ENCODE measurements around the gene XPNPEP1. TPM values are rescaled to one million over a fixed set of nuclear protein-coding genes. Genes with fewer than 3 reads are reported as not detected.

XPNPEP1 gene
- polyA plus RNA-seq, 3 donors: 32.1 to 62.1 (median 38.4) TPM

DNA sequence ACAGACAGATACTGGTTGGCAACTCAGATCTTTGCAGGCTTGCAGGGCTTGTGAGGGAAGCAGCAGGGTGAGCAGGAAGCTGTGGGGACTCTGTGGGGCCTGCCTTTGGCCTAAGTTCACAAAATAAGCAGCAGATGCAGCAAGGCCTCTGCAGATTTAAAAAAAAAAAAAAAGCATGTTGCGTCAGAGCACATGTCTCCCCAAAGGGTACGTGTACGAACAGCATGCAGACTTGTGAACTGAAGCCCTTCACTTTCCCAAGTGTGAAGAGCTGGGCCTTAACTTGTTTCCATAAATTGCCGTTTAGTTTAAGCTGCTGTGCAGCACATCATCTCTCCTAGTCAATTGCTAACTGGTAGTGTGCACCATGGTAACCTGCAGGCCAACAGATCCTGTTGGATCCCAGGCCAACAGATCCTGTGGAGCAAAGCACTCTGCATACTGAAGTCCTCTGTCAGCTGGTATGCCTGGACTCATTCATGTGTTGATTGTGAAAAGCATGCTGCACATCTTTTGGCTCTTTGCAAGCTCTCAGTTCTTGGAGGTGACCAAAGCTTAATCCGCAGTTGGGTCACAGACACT is 10.8 kb upstream of the XPNPEP1 start:
- Histone ChIP-seq H3K79me2 (ENCODE audit: insufficient read depth, low read length) (no peaks in the 10 kb centered on the region), H2AFZ (ENCODE audit: insufficient read depth, low read depth, low read length, poor library complexity, severe bottlenecking) (peak overlapping the region; percentile 69), H3K27me3 (ENCODE audit: control insufficient read depth in 2 of 2, insufficient read depth in 2 of 2, low read length in 2 of 2) (no peaks in the 10 kb centered on the region), H3K9me3 (replicated peaks in 1 of 2; ENCODE audit: control insufficient read depth in 1 of 2, insufficient read depth in 1 of 2, low read length in 2 of 2) (no peaks in the 10 kb centered on the region), H4K20me1 (ENCODE audit: insufficient read depth, low read length) (no peaks in the 10 kb centered on the region), H3K4me3 (replicated peaks in 1 of 3; ENCODE audit: low read depth in 2 of 3, low read length in 3 of 3) (no peak overlapping the region), H3K4me2 (replicated peaks; ENCODE audit: extremely low read depth, low read length, poor library complexity, severe bottlenecking) (no peak overlapping the region), H3K27ac (ENCODE audit: low read depth in 1 of 2, low read length in 2 of 2) (no peak overlapping the region), H3K9ac (ENCODE audit: insufficient read depth, low read length, poor library complexity, severe bottlenecking) (no peak overlapping the region), H3K36me3 (replicated peaks in 1 of 2; ENCODE audit: control insufficient read depth in 1 of 2, insufficient read depth in 2 of 2, low read length in 2 of 2) (no peaks in the 10 kb centered on the region), H3K4me1 (ENCODE audit: control insufficient read depth in 1 of 2, insufficient read depth in 2 of 2, low read length in 2 of 2) (peaks cover 47 to 56% of the 10 kb centered on the region in 2 donors)
- 18% methylated on average over 3 of the region's 5 CpGs for WGBS (ENCODE audit: insufficient coverage)
- H3K9me3 Mint-ChIP-seq: no peaks in the 10 kb centered on the region
- H3K4me3 Mint-ChIP-seq: peak overlapping the region in 1 of 2 donors; percentile 35
- peak overlapping the region in 4 of 7 donors; percentile 40 to 80 (median 72) for H3K27ac Mint-ChIP-seq
- no peaks in the 10 kb centered on the region for H3K36me3 Mint-ChIP-seq
- intact Hi-C loops (cut with micrococcal nuclease): loop anchor here in 1 of 2 donors (10.0 kb wide), 1 partner anchor 71 kb away; the partner anchor contains the start of gene ADD3
- H3K4me1 Mint-ChIP-seq: peaks cover 59% of the 10 kb centered on the region
- DNase-seq: peak in 1 of 3 donors; percentile 12
- peaks cover 0 to 2% (median 2%) of the 10 kb centered on the region in 3 donors for H3K27me3 Mint-ChIP-seq (ENCODE audit: low read depth in 3 of 3)
- TF ChIP-seq, protein P1, sequence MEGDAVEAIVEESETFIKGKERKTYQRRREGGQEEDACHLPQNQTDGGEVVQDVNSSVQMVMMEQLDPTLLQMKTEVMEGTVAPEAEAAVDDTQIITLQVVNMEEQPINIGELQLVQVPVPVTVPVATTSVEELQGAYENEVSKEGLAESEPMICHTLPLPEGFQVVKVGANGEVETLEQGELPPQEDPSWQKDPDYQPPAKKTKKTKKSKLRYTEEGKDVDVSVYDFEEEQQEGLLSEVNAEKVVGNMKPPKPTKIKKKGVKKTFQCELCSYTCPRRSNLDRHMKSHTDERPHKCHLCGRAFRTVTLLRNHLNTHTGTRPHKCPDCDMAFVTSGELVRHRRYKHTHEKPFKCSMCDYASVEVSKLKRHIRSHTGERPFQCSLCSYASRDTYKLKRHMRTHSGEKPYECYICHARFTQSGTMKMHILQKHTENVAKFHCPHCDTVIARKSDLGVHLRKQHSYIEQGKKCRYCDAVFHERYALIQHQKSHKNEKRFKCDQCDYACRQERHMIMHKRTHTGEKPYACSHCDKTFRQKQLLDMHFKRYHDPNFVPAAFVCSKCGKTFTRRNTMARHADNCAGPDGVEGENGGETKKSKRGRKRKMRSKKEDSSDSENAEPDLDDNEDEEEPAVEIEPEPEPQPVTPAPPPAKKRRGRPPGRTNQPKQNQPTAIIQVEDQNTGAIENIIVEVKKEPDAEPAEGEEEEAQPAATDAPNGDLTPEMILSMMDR (IDR thresholded peaks at IDR 0.05): no peak

DNA sequence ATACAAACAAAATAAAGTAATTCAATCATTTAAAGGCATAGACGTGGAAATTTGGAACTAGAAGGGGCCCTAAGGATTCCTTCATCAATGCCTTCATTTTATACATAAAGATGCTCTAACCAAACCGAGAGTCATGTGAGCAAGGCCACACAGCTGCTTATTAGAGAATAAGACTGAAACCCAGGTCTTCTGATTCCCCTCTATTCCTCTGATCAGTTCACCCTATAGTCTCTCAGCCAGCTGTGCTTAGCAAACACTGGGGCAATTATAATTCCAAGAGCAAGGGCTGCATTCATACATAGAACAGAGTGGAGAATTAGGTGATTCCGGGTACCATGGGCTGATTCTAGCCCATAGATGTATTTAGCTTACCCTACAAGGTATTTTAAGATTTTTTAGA is 9.7 kb upstream of the XPNPEP1 start:
- Histone ChIP-seq H3K27me3 (ENCODE audit: control insufficient read depth in 2 of 2, insufficient read depth in 2 of 2, low read length in 2 of 2) (no peaks in the 10 kb centered on the region), H2AFZ (ENCODE audit: insufficient read depth, low read depth, low read length, poor library complexity, severe bottlenecking) (no peak overlapping the region), H3K79me2 (ENCODE audit: insufficient read depth, low read length) (no peaks in the 10 kb centered on the region), H3K9me3 (replicated peaks in 1 of 2; ENCODE audit: control insufficient read depth in 1 of 2, insufficient read depth in 1 of 2, low read length in 2 of 2) (no peaks in the 10 kb centered on the region), H3K36me3 (replicated peaks in 1 of 2; ENCODE audit: control insufficient read depth in 1 of 2, insufficient read depth in 2 of 2, low read length in 2 of 2) (no peaks in the 10 kb centered on the region), H3K9ac (ENCODE audit: insufficient read depth, low read length, poor library complexity, severe bottlenecking) (no peak overlapping the region), H4K20me1 (ENCODE audit: insufficient read depth, low read length) (no peaks in the 10 kb centered on the region), H3K27ac (ENCODE audit: low read depth in 1 of 2, low read length in 2 of 2) (no peak overlapping the region), H3K4me3 (replicated peaks in 1 of 3; ENCODE audit: low read depth in 2 of 3, low read length in 3 of 3) (no peak overlapping the region), H3K4me2 (replicated peaks; ENCODE audit: extremely low read depth, low read length, poor library complexity, severe bottlenecking) (no peak overlapping the region), H3K4me1 (ENCODE audit: control insufficient read depth in 1 of 2, insufficient read depth in 2 of 2, low read length in 2 of 2) (peaks cover 49 to 62% of the 10 kb centered on the region in 2 donors)
- Mint-ChIP-seq H3K4me1 (peaks cover 62% of the 10 kb centered on the region), H3K27ac (no peak overlapping the region), H3K27me3 (ENCODE audit: low read depth in 3 of 3) (peaks cover 0 to 2% (median 2%) of the 10 kb centered on the region in 3 donors), H3K4me3 (no peak overlapping the region), H3K9me3 (no peaks in the 10 kb centered on the region), H3K36me3 (no peaks in the 10 kb centered on the region)
- DNase-seq: no peak
- WGBS (ENCODE audit: insufficient coverage): 100% methylated on average over 1 of the region's 3 CpGs
- TF ChIP-seq, protein P1 (IDR thresholded peaks at IDR 0.05): no peak
- intact Hi-C loops (cut with micrococcal nuclease): loop anchor here in 1 of 2 donors (10.0 kb wide), 1 partner anchor 72 kb away; the partner anchor contains the start of gene ADD3
